ENCODE data around the gene WFDC5.
"Not testable (repeated sequence)": the region's sequence is repeated elsewhere in the genome, so short reads cannot be mapped to it uniquely, and the experiment has no call there.

The WFDC5 gene

DNA sequence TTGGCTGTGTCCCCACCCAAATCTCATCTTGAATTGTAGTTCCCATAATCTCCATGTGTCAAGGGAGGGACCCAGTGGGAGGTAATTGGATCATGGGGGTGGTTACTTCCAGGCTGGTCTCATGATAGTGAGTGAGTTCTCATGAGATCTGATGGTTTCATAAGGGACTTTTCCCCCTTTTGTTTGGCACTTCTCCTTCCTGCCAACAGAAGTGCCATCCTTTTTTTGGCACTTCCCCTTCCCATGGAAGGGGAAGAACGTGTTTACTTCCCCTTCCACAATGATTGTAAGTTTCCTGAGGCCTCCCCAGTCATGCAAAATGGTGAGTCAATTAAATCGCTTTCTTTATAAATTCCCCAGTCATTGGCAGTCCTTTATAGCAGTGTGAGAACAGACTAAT is 41.7 kb upstream of the WFDC5 start:
- Histone ChIP-seq H3K9ac (ENCODE audit: low read length) (no peak overlapping the region), H3K79me2 (ENCODE audit: insufficient read depth, low read length) (no peaks in the 10 kb centered on the region), H3K9me2 (replicated peaks; ENCODE audit: insufficient read depth, low read length) (no peaks in the 10 kb centered on the region), H3K4me2 (ENCODE audit: low read depth, low read length, poor library complexity, severe bottlenecking) (no peak overlapping the region), H3K27me3 (ENCODE audit: low read length) (no peaks in the 10 kb centered on the region), H3K9me3 (ENCODE audit: insufficient read depth, low read length) (no peaks in the 10 kb centered on the region; the same call in 1 of the 2 replicates), H4K20me1 (ENCODE audit: low read depth, low read length) (no peaks in the 10 kb centered on the region), H3K27ac (ENCODE audit: low read depth, low read length) (no peak overlapping the region), H2AFZ (ENCODE audit: low read depth, low read length, severe bottlenecking) (no peak overlapping the region), H3K4me3 (ENCODE audit: insufficient read depth, low read length, poor library complexity, severe bottlenecking) (no peak overlapping the region), H3K36me3 (ENCODE audit: low read length) (no peaks in the 10 kb centered on the region), H3F3A (ENCODE audit: insufficient read depth) (no peaks in the 10 kb centered on the region)
- TF ChIP-seq, protein P1, sequence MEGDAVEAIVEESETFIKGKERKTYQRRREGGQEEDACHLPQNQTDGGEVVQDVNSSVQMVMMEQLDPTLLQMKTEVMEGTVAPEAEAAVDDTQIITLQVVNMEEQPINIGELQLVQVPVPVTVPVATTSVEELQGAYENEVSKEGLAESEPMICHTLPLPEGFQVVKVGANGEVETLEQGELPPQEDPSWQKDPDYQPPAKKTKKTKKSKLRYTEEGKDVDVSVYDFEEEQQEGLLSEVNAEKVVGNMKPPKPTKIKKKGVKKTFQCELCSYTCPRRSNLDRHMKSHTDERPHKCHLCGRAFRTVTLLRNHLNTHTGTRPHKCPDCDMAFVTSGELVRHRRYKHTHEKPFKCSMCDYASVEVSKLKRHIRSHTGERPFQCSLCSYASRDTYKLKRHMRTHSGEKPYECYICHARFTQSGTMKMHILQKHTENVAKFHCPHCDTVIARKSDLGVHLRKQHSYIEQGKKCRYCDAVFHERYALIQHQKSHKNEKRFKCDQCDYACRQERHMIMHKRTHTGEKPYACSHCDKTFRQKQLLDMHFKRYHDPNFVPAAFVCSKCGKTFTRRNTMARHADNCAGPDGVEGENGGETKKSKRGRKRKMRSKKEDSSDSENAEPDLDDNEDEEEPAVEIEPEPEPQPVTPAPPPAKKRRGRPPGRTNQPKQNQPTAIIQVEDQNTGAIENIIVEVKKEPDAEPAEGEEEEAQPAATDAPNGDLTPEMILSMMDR (IDR thresholded peaks at IDR 0.05; ENCODE audit: insufficient read depth, low read length, poor library complexity, severe bottlenecking), result no peak
- no peak for TF ChIP-seq EZH2phosphoT487 (conservative IDR thresholded peaks at IDR 0.05; ENCODE audit: low read length)

DNA sequence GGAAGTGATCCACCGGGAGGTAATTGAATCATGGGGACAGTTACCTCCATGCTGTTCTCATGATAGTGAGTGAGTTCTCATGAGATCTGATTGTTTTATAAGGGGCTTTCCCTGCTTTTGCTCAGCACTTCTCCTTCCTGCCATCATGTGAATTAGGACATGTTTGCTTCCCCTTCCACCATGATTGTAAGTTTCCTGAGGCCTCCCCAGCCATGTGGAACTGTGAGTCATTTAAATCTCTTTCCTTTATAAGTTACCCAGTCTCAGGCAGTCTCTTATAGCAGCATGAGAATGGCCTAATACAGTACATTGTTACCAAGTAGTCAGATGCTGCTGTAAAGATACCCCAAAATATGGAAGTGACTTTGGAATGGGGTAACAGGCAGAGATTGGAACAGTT is 39.8 kb upstream of the WFDC5 start:
- H3K27me3 ChIP-seq (ENCODE audit: low read length); H3K9ac ChIP-seq (ENCODE audit: low read length); H3F3A ChIP-seq (ENCODE audit: insufficient read depth); H3K79me2 ChIP-seq (ENCODE audit: insufficient read depth, low read length); H3K4me3 ChIP-seq (ENCODE audit: insufficient read depth, low read length, poor library complexity, severe bottlenecking); H4K20me1 ChIP-seq (ENCODE audit: low read depth, low read length); H3K9me3 ChIP-seq (ENCODE audit: insufficient read depth, low read length); H3K9me2 ChIP-seq (replicated peaks; ENCODE audit: insufficient read depth, low read length); H3K36me3 ChIP-seq (ENCODE audit: low read length); H3K27ac ChIP-seq (ENCODE audit: low read depth, low read length); H3K4me2 ChIP-seq (ENCODE audit: low read depth, low read length, poor library complexity, severe bottlenecking); H2AFZ ChIP-seq (ENCODE audit: low read depth, low read length, severe bottlenecking): not testable (repeated sequence)

DNA sequence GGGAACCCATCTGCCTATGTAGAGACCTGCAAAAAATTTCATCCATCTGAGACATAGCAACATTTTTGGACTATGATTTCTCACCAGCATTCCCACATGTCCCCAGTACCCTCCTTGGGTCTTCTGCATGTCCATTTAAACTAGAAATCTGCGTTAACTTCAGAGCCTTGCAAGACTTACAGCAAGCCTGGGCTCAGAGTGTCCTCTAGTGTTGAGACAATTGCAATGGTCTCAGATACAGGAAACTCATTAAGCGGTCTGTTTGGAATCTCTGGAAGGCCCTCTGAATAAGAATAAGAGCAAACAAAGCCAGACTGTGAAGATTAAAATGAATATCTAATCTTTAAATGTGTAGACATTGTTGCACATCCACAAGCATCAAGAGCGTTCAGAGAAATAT is 39.2 kb upstream of the WFDC5 start:
- Histone ChIP-seq H3K9me2 (replicated peaks; ENCODE audit: insufficient read depth, low read length) (no peaks in the 10 kb centered on the region), H2AFZ (ENCODE audit: low read depth, low read length, severe bottlenecking) (no peak overlapping the region), H4K20me1 (ENCODE audit: low read depth, low read length) (no peaks in the 10 kb centered on the region), H3K27ac (ENCODE audit: low read depth, low read length) (no peak overlapping the region), H3K4me2 (ENCODE audit: low read depth, low read length, poor library complexity, severe bottlenecking) (no peak overlapping the region), H3K79me2 (ENCODE audit: insufficient read depth, low read length) (no peaks in the 10 kb centered on the region), H3K4me3 (ENCODE audit: insufficient read depth, low read length, poor library complexity, severe bottlenecking) (no peak overlapping the region), H3K9ac (ENCODE audit: low read length) (no peak overlapping the region), H3K36me3 (ENCODE audit: low read length) (no peaks in the 10 kb centered on the region), H3F3A (ENCODE audit: insufficient read depth) (no peaks in the 10 kb centered on the region), H3K9me3 (ENCODE audit: insufficient read depth, low read length) (no peaks in the 10 kb centered on the region; the same call in 1 of the 2 replicates), H3K27me3 (ENCODE audit: low read length) (no peaks in the 10 kb centered on the region)
- TF ChIP-seq EZH2phosphoT487 (conservative IDR thresholded peaks at IDR 0.05; ENCODE audit: low read length), result no peak
- TF ChIP-seq, protein P1 (IDR thresholded peaks at IDR 0.05; ENCODE audit: insufficient read depth, low read length, poor library complexity, severe bottlenecking), result no peak

DNA sequence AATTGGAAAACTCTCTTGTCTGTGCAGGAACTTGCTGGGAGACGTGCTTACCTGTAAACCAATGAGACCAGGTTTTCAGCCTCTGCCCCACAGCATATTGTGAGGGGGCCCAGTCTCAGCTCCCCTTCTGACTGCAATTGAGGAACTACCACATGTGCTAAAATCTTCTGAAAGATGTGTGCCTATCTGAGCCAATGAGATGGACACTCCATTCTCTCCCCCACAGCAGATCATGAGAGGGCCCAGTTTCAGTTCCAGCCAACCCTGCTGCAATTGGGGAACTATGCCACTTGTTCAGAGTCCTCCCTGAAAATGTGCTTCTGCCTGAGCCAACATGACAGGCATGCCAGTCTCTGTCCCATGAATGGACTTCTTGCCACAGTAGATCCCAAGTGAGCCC is 38.8 kb upstream of the WFDC5 start:
- Histone ChIP-seq H4K20me1 (ENCODE audit: low read depth, low read length) (no peaks in the 10 kb centered on the region), H3K36me3 (ENCODE audit: low read length) (no peaks in the 10 kb centered on the region), H3K27me3 (ENCODE audit: low read length) (no peaks in the 10 kb centered on the region), H2AFZ (ENCODE audit: low read depth, low read length, severe bottlenecking) (no peak overlapping the region), H3K9me2 (replicated peaks; ENCODE audit: insufficient read depth, low read length) (no peaks in the 10 kb centered on the region), H3K4me3 (ENCODE audit: insufficient read depth, low read length, poor library complexity, severe bottlenecking) (no peak overlapping the region), H3F3A (ENCODE audit: insufficient read depth) (no peaks in the 10 kb centered on the region), H3K9ac (ENCODE audit: low read length) (no peak overlapping the region), H3K4me2 (ENCODE audit: low read depth, low read length, poor library complexity, severe bottlenecking) (no peak overlapping the region), H3K9me3 (ENCODE audit: insufficient read depth, low read length) (no peaks in the 10 kb centered on the region), H3K79me2 (ENCODE audit: insufficient read depth, low read length) (no peaks in the 10 kb centered on the region), H3K27ac (ENCODE audit: low read depth, low read length) (no peak overlapping the region)
- TF ChIP-seq, protein P1 (IDR thresholded peaks at IDR 0.05; ENCODE audit: insufficient read depth, low read length, poor library complexity, severe bottlenecking), result no peak
- no peak for TF ChIP-seq EZH2phosphoT487 (conservative IDR thresholded peaks at IDR 0.05; ENCODE audit: low read length)

Data from SU-DHL-6 (cell line).